GM19238 (cell line): ENCODE data around the gene NOP56.

Experiments used
- DNase-seq: peaks from one replicate; pipeline ENCODE4 v3.0.0; 2011; ENCODE audit warnings: low spot score; ENCODE audit not compliant: insufficient read length

NOP56 gene, protein sequence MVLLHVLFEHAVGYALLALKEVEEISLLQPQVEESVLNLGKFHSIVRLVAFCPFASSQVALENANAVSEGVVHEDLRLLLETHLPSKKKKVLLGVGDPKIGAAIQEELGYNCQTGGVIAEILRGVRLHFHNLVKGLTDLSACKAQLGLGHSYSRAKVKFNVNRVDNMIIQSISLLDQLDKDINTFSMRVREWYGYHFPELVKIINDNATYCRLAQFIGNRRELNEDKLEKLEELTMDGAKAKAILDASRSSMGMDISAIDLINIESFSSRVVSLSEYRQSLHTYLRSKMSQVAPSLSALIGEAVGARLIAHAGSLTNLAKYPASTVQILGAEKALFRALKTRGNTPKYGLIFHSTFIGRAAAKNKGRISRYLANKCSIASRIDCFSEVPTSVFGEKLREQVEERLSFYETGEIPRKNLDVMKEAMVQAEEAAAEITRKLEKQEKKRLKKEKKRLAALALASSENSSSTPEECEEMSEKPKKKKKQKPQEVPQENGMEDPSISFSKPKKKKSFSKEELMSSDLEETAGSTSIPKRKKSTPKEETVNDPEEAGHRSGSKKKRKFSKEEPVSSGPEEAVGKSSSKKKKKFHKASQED

DNA sequence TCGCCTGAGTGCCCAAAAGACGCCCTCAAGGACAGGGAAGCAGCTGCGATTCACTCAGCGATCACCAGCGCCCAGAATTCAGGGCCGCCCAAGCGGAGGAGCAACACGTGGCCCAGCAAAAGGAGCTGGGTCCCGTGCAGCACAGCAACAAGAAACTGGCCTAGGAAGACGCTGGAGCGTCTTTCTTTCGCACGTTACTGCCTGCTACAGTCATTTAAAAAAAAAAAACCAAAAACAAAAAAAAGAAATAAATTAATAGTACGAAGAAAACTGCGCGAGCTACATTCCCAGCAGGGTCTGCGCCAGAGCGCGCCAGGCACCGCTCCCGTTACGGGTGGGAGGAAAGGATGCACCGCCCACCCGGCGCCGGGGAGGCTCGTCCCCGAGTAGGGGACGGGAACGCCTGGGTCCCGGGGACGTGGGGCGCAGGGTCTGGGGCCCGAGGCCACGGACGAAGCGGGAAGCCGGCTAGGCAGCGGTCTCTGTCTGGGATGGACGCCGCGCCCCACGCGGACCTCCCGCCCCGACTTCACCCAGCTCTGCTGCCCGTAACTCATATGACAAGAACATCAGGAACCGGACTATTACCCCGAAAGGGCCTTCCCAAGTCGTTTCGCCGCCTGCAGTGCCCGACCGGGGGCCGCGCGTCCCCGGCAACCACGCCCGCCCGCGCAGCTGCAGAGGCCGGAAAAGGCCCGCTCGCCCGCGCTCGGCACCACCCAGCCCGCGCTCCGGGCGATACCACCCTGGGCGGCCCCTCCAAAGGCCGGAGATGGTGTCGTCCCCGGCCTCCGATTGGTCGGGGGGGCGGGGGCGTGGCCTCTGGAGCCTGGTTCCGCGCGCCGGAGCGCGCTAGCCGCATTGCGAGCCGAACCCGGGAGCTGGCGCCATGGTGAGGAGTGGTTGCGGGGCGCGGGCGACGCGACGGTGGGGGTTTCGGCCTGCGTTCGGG, at the start of gene NOP56:
Gene NOP56 (plus strand): TSS at position 861 of the 952 bp plus-strand sequence. CDS start 29 bp downstream, at position 890.
- peak; percentile 88 for DNase-seq

GRCh38 chr20:2602746-2603145, 49.7 kb upstream of the NOP56 start:
- DNase-seq = no peak

GRCh38 chr20:2603816-2604505, 48.5 kb upstream of the NOP56 start:
- no peak for DNase-seq

DNA sequence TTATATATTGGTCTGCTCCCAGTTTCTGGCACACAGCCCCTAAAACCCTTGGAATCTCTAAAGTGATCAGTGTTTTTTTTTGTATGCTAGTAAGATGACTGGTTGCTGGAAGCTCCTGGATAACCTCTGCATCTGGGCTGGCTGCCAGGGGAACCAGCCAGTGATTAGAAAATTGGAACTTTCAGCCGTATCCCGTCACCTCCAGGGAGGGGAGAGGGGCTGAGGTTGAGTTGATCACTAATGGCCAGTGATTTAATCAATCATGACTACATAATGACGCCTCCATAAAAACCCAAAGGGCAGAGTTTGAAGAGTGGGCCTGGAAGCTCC, 48.0 kb upstream of the NOP56 start:
- DNase-seq = no peak

DNA sequence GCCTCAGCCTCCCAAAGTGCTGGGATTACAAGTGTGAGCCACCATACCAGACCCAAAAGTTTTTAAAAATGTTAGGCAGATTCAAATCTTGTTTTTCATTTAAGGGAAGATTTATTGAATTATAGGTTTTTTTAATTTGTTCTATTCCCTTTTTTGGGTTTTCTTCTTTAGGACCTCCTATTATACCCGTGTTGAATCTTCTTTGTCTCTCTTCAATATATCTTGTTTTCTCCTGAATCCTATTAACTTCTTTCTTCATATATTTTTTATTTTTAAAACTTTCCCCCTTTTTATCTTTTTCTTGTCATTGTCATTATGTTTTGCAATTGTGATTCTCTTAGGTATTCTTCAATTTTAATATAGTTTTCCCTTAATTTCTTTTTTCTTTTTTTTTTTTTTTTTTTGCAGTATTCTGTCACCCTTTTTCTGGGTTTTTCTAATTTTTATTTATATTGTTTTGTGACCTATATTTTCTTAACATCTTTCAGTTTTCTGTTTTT, 45.9 kb upstream of the NOP56 start:
- no peak for DNase-seq

DNA sequence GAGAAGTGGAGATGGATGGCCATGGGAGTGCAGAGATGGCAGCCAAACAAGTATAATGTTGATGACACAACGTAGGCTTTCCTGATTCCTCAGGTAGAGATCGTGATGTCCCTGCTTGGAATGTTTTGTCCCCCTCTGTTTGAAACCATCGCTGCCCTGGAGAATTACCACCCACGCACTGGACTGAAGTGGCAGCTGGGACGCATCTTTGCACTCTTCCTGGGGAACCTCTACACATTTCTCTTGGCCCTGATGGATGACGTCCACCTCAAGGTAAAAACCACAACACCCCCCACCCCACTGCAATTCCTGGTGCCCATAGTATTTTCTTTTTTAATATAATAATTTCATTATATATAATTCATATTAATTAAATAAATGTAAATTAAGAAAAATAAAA, 42.1 kb upstream of the NOP56 start:
- no peak for DNase-seq

DNA sequence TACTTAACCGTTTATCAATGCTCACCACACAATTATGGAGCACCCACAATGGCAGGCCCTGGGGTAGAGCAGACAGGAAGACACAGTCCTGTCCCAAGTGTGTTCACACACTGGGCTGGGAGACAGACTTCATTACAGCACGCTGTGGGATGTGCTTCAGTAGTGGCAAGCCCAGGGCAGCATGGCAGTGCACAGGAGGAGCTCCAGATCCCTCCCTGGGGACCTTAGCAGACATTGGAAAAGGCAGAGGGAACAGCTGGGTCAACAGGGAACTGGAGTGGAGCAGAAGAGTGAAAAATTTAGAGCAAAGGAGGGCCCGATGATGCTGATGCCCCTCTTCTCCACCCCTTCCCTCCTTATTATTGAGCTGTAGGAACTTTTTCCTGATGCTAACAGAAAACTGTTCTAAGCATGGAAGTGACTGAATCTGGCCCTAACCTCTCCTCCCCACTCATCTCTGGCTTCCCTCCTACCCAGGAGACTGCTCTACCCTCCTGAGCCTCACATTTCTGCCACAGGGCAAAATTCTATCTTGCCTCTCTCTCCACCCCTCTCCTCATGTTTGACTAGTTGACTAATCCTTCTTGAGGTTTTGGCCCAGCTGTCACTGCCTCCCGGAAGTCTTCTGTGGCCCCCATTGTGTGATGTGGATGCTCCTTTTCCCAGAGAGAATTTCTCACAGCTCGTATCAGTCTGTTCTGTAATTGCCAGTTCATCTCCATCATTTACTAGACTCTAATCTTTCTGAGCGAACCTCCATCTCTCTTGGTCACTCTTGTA, 41.3 kb upstream of the NOP56 start:
- no peak for DNase-seq

- no peak for DNase-seq
Measured at GRCh38 chr20:2612073-2612472, 40.4 kb upstream of the NOP56 start.

DNA sequence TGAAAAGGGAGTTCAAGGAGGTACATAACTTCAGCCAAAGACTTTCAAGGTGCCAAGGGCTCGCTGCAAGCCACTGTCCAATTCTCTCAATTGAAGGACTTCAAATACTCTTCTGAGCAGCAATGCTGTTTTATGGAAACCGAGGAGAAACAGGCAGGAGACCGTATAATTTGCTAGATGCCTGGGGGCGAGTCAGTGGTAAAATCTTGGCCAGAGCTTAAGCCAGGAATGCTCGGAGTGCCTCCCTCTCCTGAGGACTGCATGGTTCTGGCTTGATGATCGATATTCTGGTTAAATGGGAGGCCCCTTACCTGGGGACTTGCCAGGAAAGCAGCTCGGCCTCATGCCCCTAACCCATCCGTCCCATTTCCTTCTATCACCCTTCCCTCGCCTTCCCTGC, 35.8 kb upstream of the NOP56 start:
- DNase-seq = no peak

- DNase-seq = peak; percentile 10
Measured at GRCh38 chr20:2617099-2617714, 35.2 kb upstream of the NOP56 start.

DNA sequence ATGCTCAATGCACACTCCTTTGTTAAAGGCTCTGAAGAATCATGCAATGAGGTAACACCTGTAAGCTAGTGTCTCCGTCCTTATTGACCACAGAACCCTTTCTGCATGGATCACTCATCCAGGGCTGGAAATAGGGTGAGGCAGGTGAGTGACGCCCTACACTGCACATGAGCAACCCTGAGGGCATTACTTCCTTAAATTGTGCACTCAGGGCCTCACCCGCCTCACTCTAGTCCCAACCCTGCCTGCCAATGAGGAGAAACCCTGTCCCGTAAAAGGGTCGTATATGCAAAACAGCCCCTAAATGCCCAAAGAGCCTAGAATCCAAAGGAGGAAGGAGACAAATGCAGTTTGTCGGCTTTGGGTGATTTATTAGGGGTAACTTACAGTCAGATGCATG, 33.6 kb upstream of the NOP56 start:
- DNase-seq = no peak

- no peak for DNase-seq
Measured at GRCh38 chr20:2619337-2619736, 33.1 kb upstream of the NOP56 start.

DNA sequence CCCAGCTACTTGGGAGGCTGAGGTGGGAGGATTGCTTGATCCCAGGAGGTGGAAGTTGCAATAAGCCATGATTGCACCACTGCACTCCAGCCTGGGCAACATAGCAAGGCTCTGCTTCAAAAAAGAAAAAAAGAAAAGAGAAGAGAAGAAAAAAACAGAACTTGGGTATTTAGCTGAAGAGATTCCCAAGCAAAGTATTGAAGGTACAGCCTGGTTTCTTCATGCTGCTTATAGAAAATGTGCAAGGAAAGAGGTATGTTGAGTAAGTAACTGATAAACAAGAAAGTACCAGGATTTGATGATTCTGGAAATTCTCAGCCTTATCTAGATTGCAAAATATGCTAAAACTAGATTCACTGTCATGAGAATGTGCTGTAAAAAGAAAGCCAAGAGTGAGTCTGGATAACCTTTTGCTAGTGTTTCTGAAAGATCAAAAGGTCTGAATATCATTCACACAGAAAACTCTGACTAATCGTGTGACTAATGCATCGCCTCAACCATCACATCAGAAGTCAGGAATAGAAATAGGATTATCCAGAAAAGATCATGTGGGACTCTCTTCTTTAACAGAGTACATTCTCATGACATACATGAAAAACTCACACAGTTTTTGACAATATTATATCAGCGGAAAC, 32.4 kb upstream of the NOP56 start:
- no peak for DNase-seq

DNA sequence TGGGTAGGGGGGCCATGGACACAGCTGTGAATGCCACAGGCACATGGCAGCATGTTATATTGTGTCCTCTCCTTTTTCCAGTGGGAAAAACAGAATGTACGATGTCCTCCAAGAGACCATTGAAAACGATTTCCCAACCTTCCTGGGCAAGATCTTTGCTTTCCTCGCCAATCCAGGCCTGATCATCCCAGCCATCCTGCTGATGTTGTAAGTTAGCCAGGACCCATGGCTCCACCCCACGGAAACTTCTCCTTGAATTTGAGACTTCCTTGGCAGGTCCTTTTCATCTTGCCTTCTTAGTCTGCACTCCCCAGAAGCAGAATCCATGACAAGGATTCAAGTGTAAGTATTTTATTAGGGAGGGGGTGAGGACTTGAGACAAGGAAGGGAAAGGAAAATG, 28.2 kb upstream of the NOP56 start:
- DNase-seq = no peak

- DNase-seq = no peak
Measured at GRCh38 chr20:2625062-2625461, 27.4 kb upstream of the NOP56 start.

DNA sequence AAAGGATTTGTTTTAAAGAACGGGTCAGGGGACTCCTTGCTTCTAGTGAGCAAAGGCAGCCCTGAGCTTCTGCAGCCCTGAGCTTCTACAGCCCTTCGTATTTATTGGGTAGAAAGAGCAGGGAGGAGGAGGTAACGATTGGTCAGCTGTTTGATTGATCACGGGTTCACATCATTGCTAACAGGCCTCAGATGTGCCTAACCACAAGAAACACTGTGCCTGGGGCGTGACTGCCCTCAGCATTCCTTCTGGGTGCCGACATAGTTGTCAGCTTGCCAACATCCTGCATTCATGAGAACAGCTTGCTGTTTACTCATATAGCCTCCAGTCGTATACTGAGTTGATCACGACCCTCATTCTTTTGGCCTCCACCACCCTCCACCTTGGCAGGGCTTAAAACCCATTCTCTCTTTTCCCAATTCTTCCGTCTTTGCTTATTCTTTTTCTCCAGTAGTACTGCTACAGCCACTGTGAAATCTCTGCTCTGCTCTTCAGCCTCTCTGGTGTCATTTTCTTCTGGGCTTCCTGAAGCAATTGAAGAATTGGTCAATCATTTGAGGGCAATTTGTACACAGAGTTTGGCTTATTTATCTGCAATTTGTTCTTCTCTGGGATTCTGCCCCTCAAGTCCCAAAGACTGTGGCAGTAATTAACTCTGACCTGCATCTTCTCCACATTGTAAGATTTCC, 25.4 kb upstream of the NOP56 start:
- no peak for DNase-seq

- no peak for DNase-seq
Measured at GRCh38 chr20:2631228-2631627, 21.2 kb upstream of the NOP56 start.

- DNase-seq = no peak
Measured at GRCh38 chr20:2633381-2633780, 19.1 kb upstream of the NOP56 start.

DNA sequence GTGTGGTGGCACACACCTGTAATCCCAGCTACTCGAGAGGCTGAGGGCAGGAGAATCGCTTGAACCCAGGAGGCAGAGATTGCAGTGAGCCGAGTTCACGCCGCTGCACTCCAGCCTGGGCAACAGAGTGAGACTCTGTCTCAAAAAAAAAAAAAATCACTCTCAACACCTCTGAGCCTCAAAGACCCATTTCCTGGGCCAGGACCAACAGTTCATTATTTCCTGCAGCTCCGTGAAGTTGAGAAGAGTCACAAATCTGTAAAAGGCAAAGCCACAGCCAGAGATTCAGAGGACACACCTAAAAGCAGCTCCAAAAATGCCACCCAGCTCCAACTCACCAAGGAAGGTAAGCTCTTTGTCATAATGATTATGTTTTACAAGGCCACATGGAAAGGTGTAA, 15.2 kb upstream of the NOP56 start:
- DNase-seq = no peak
